CD14-positive monocyte (primary cell): Measurements from ENCODE around the gene GRIN2C. TPM values are rescaled to one million over a fixed set of nuclear protein-coding genes. Genes with fewer than 3 reads are reported as not detected.

Experiments used
- DNase-seq, 3 donors: peaks; one replicate each; pipeline ENCODE4 v3.0.0-alpha.2; 2011 to 2022
- H2AFZ ChIP-seq: 2 replicates; pipeline ENCODE4 v1.6.0; 2012; ENCODE audit warnings: mild to moderate bottlenecking, low read depth, low read length, inconsistent platforms; ENCODE audit not compliant: insufficient read depth, poor library complexity, severe bottlenecking
- H3K27ac ChIP-seq, 2 donors: 1 replicate in 1 of 2; 2 replicates in 1 of 2; pipeline ENCODE4 v1.5.1; 2012 to 2013; ENCODE audit warnings: low read length in 2 of 2, control low read depth in 1 of 2, inconsistent platforms in 1 of 2, low read depth in 1 of 2, mild to moderate bottlenecking in 1 of 2
- H3K27me3 ChIP-seq, 2 donors: one replicate each; pipeline versions ENCODE4 v1.6.0 to v1.6.1; 2011 to 2013; ENCODE audit warnings: low read length in 2 of 2; ENCODE audit not compliant: control insufficient read depth in 2 of 2, insufficient read depth in 2 of 2
- H3K36me3 ChIP-seq, 2 donors: replicated peaks in 1 of 2; 1 replicate in 1 of 2; 2 replicates in 1 of 2; pipeline versions ENCODE4 v1.5.1 to v1.6.1; 2012 to 2013; ENCODE audit warnings: low read length in 2 of 2, control low read depth in 1 of 2, inconsistent platforms in 1 of 2, mild to moderate bottlenecking in 1 of 2; ENCODE audit not compliant: insufficient read depth in 2 of 2, control insufficient read depth in 1 of 2
- H3K4me1 ChIP-seq, 2 donors: 1 replicate in 1 of 2; 2 replicates in 1 of 2; pipeline versions ENCODE4 v1.5.1 to v1.6.1; 2012 to 2013; ENCODE audit warnings: low read length in 2 of 2, control low read depth in 1 of 2, inconsistent platforms in 1 of 2, mild to moderate bottlenecking in 1 of 2, moderate library complexity in 1 of 2; ENCODE audit not compliant: insufficient read depth in 2 of 2, control insufficient read depth in 1 of 2
- H3K4me2 ChIP-seq: replicated peaks from 2 replicates; pipeline ENCODE3; 2012; ENCODE audit warnings: low read length, moderate library complexity, mild to moderate bottlenecking; ENCODE audit not compliant: poor library complexity, severe bottlenecking; ENCODE audit errors: extremely low read depth
- H3K4me3 ChIP-seq, 3 experiments: fragments of 200-600 bp in 1 of 3; sonication (generic) in 1 of 3; replicated peaks in 1 of 3; 1 replicate in 2 of 3; 2 replicates in 1 of 3; pipeline ENCODE4 v1.5.1; 2011 to 2013; ENCODE audit warnings: low read length in 3 of 3, mild to moderate bottlenecking in 3 of 3, control low read depth in 2 of 3, low read depth in 2 of 3, inconsistent platforms in 1 of 3, moderate library complexity in 1 of 3
- H3K79me2 ChIP-seq: 2 replicates; pipeline ENCODE4 v1.6.0; 2012; ENCODE audit warnings: mild to moderate bottlenecking, control low read depth, inconsistent platforms, low read length, moderate library complexity; ENCODE audit not compliant: insufficient read depth
- H3K9ac ChIP-seq: 2 replicates; pipeline ENCODE4 v1.6.0; 2017; ENCODE audit warnings: low read length, mild to moderate bottlenecking; ENCODE audit not compliant: insufficient read depth, poor library complexity, severe bottlenecking
- H3K9me3 ChIP-seq, 2 donors: replicated peaks in 1 of 2; 1 replicate in 1 of 2; 2 replicates in 1 of 2; pipeline versions ENCODE4 v1.5.1 to v1.6.1; 2012 to 2013; ENCODE audit warnings: low read length in 2 of 2, control low read depth in 1 of 2; ENCODE audit not compliant: control insufficient read depth in 1 of 2, insufficient read depth in 1 of 2
- H4K20me1 ChIP-seq: 2 replicates; pipeline ENCODE4 v1.6.0; 2012; ENCODE audit warnings: mild to moderate bottlenecking, low read length, control low read depth, moderate library complexity; ENCODE audit not compliant: insufficient read depth
- H3K27ac Mint-ChIP-seq, 7 donors: one replicate each; pipeline ENCODE4 v1.8.0; 2020; ENCODE audit warnings: mild to moderate bottlenecking in 7 of 7, mixed read lengths in 7 of 7, moderate library complexity in 6 of 7, inconsistent platforms in 2 of 7
- H3K27me3 Mint-ChIP-seq, 3 donors: one replicate each; pipeline ENCODE4 v1.8.0; 2021 to 2022; ENCODE audit warnings: low read depth in 3 of 3, mild to moderate bottlenecking in 3 of 3, mixed read lengths in 3 of 3, moderate library complexity in 3 of 3, inconsistent platforms in 1 of 3
- H3K36me3 Mint-ChIP-seq, 2 donors: one replicate each; pipeline ENCODE4 v1.8.0; 2020; ENCODE audit warnings: mixed read lengths in 2 of 2, inconsistent platforms in 1 of 2, mild to moderate bottlenecking in 1 of 2
- H3K4me1 Mint-ChIP-seq: one replicate; pipeline ENCODE4 v1.8.0; 2020; ENCODE audit warnings: mild to moderate bottlenecking, mixed read lengths
- H3K4me3 Mint-ChIP-seq, 2 donors: one replicate each; pipeline ENCODE4 v1.8.0; 2020; ENCODE audit warnings: mild to moderate bottlenecking in 2 of 2, mixed read lengths in 2 of 2, moderate library complexity in 1 of 2
- H3K9me3 Mint-ChIP-seq, 7 donors: one replicate each; pipeline ENCODE4 v1.8.0; 2020 to 2022; ENCODE audit warnings: mixed read lengths in 7 of 7, mild to moderate bottlenecking in 6 of 7, moderate library complexity in 6 of 7, inconsistent platforms in 2 of 7
- CTCF ChIP-seq: fragments of 200-600 bp; IDR thresholded peaks from one replicate; pipeline ENCODE4 v1.8.0; 2022; ENCODE audit warnings: antibody characterized with exemption, mild to moderate bottlenecking
- WGBS: methylation state at CpG from one replicate; pipeline ENCODE4 v1.1.5; 2013; ENCODE audit warnings: missing lambda C conversion rate; ENCODE audit not compliant: insufficient coverage; 5-methylcytosine and 5-hydroxymethylcytosine counted together
- intact Hi-C, 2 donors: fragments of 100-400 bp; cut with micrococcal nuclease; formaldehyde crosslinking; loops; one replicate each; pipeline versions ENCODE4 v1.15.0 to v1.15.1; 2023
- polyA plus RNA-seq, 3 donors: library from polyadenylated mRNA; depleted of rRNA in 1 of 3; unstranded in 2 of 3; stranded (reverse) in 1 of 3; fragments of 300-500 nt in 2 of 3; fragments of >200 nt in 1 of 3; fragmentation: Illumina TruSeq in 2 of 3; gene quantifications; 1 replicate in 2 of 3; 2 replicates in 1 of 3; pipeline ENCODE4 v1.2.3, GENCODE V29; 2012 to 2021

Gene GRIN2C
- polyA plus RNA-seq, 3 donors = 0.04 TPM; not detected in 2

GRCh38 chr17:74807925-74808324 is 51.8 kb downstream of the GRIN2C start:
- H3K4me1 ChIP-seq = peaks cover 49 to 61% of the 10 kb centered on the region in 2 donors
- no peaks in the 10 kb centered on the region for H3K9me3 ChIP-seq
- 0% methylated on average over 2 of the region's 6 CpGs for WGBS
- no peak overlapping the region for H2AFZ ChIP-seq
- H3K9ac ChIP-seq = no peak overlapping the region
- peaks cover 72% of the 10 kb centered on the region for H4K20me1 ChIP-seq
- H3K4me3 ChIP-seq = no peak overlapping the region
- TF ChIP-seq CTCF = no peak
- peaks cover 62% of the 10 kb centered on the region for H3K4me1 Mint-ChIP-seq
- intact Hi-C loops = loop anchor here in 1 of 2 donors (5.0 kb wide), 1 partner anchor 44 kb away; no protein-coding TSS in a partner anchor
- H3K9me3 Mint-ChIP-seq = no peaks in the 10 kb centered on the region
- H3K27me3 Mint-ChIP-seq = peaks cover 2 to 7% (median 4%) of the 10 kb centered on the region in 3 donors
- peaks cover 12% of the 10 kb centered on the region for H3K79me2 ChIP-seq
- peaks cover 29 to 48% of the 10 kb centered on the region in 2 donors for H3K36me3 ChIP-seq
- no peak overlapping the region for H3K27ac ChIP-seq
- DNase-seq = peak in 2 of 3 donors; percentile 26 to 34
- H3K4me3 Mint-ChIP-seq = no peak overlapping the region
- no peak overlapping the region for H3K4me2 ChIP-seq
- H3K27ac Mint-ChIP-seq = peak overlapping the region in 2 of 7 donors; percentile 13 to 36
- H3K36me3 Mint-ChIP-seq = peaks cover 63 to 81% of the 10 kb centered on the region in 2 donors
- H3K27me3 ChIP-seq = no peaks in the 10 kb centered on the region

- H2AFZ ChIP-seq = no peak overlapping the region
- DNase-seq = no peak
- no peak overlapping the region for H3K9ac ChIP-seq
- Mint-ChIP-seq H3K27ac (peak overlapping the region in 1 of 7 donors; percentile 36), H3K4me3 (no peak overlapping the region), H3K9me3 (no peaks in the 10 kb centered on the region), H3K4me1 (peaks cover 57% of the 10 kb centered on the region), H3K36me3 (peaks cover 66 to 81% of the 10 kb centered on the region in 2 donors), H3K27me3 (peaks cover 2 to 7% (median 4%) of the 10 kb centered on the region in 3 donors)
- no peaks in the 10 kb centered on the region for H3K27me3 ChIP-seq
- peaks cover 68% of the 10 kb centered on the region for H4K20me1 ChIP-seq
- peaks cover 12% of the 10 kb centered on the region for H3K79me2 ChIP-seq
- H3K4me2 ChIP-seq = no peak overlapping the region
- H3K4me1 ChIP-seq = peaks cover 44 to 56% of the 10 kb centered on the region in 2 donors
- intact Hi-C loops = loop anchor here in 1 of 2 donors (5.0 kb wide), 1 partner anchor 45 kb away; no protein-coding TSS in a partner anchor
- peaks cover 30 to 53% of the 10 kb centered on the region in 2 donors for H3K36me3 ChIP-seq
- H3K27ac ChIP-seq = no peak overlapping the region
- WGBS = 55% methylated on average over 6 of the region's 13 CpGs
- no peak overlapping the region for H3K4me3 ChIP-seq
- no peaks in the 10 kb centered on the region for H3K9me3 ChIP-seq
- no peak for TF ChIP-seq CTCF
Observed at GRCh38 chr17:74807441-74807840, 52.2 kb downstream of the GRIN2C start.
